ENCODE measurements around the gene SPEM3.

Gene SPEM3

DNA sequence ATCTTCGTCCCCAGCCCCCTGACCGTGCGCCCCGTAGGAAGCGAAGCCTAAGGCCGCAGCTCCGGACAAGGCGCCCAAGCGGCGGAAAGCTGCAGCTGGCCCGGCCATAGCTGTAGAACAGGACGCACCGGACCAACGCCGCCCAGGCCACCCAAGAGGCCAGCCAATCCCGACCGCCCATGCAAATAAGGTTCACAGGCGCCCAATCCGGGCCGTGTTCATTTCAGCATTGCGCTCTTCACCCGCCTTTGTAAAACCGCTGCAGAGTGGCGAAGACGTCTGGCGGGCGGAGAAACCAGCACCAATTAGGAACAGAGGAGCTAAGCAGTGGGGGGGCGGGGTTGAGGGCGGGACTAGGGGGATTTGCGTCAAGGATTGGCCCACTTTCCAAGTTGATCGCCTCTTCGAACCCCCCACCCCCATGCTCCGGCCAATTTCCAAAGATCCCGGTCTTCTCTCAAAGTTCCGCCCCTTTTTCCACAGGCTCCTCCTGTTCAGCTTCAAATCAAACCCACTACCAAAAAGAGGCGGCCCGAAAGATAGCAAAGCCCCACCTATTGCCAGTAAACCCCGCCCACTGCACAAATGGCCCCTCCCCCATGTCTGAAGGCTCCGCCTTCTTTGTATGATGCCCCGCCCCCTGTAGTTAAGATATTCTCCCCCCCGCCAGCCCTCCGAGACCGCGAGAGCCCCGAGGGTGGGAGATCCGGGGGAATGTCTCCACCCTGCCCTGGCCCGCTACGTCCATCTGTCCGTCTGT, 24.5 kb upstream of the SPEM3 start, which contains the start of gene TMEM256:
Gene TMEM256 (minus strand): TSS at position 121 of the 760 bp plus-strand sequence. CDS start 13 bp downstream, at position 108.
- DNase-seq = peak; percentile 99

DNA sequence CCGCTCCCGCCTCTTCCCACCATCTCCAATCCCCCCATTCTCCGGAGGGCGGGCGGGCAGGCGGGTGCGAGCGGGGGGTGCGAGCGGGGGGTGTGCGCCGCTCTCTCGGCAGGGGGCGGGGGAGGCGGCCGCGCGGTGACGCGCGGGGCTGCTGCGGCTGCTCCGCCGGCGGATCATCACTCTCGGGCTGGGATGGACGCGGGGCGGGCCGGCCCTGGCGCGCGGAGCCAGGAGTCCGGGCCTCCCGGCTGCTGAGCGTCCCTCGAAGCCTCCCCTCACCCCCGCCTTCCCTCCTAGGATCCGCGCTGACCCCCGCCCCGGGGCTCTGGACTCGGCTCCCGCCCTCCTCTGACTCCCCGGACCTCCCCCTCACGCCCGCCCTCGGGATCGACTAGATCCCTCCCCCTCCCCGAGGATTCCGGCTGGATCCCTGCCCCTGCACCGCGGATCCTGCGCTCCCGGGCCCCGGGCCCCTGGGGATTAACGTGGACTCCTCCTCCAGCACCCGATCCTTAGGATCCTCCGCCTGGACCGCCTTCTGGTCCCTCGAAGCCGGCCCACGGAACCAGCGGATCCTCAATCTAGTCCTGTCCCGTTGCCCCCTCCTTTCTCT, 23.8 kb upstream of the SPEM3 start:
- DNase-seq = peak; percentile 13

DNA sequence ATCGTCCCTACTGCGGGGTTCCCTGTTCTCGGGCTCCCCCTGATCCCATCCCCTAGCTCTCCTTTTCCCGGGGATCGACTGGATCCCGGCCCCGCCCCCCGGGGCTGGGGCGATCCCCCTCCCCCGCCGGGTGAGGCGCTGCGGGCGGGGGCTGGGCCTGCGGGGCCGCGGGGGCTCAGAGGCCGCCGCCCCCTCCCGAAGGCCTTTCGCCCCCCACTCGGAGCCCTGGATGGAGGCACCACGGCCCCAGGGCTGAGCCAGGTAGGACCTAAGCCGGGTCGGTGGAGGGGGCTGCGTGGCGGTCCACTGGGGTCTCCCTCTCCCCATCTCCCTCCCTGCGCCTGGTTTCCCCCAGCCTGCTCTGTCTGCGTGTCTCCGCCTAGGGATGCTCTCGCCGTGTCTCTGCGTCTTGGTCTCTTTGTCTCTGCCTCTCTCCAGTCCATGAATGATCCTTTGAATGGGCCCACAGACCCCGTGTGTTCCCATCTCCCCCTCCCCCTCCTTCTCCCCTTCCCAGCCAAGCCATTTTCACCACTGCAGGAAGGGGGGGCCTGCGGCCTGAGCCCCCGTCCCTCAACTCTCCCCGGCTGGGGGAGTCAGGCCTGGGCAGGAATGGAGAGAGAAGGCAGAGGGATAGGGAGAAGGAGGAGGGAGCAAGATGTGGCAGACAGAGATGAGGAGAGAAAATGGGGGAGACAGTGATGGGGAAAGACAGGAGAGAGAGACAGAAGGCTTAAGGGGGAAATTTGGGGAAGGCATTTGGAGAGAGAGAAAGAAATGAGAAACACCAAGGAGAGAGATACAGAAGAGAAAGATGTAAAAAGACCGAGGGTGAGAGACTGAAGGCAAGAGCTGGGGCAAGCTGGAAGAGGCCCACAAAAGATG, 23.1 kb upstream of the SPEM3 start:
- DNase-seq = no peak

DNA sequence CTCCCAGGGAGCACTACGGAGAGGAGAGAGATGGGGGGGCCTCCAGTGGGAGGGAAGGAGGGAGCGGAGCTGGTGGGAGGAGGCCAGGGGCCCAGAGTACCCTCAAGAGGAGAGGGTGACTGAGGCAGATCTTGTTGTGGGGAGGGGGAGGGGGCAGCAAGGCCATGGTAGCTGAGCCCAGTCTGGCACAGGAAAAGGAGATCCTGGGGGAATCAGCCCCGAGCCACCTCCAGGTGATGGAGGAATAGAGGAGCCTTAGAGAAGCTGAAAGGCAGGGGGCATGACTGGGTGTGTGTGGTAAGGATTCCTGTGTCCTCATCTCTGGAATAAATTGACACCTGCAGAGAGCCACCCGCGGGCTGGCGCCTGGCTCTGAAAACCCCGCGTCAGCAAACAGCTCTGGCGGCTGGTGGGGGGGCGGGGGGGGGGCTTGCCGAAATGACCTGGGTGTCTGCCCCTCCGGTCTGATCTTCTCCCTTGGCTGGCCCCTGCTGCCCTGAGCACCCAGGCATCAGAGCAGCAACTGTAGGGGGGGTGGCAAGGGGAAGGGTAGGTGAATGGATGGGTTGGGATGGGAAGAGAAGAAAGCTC, 22.3 kb upstream of the SPEM3 start:
- DNase-seq = no peak

DNA sequence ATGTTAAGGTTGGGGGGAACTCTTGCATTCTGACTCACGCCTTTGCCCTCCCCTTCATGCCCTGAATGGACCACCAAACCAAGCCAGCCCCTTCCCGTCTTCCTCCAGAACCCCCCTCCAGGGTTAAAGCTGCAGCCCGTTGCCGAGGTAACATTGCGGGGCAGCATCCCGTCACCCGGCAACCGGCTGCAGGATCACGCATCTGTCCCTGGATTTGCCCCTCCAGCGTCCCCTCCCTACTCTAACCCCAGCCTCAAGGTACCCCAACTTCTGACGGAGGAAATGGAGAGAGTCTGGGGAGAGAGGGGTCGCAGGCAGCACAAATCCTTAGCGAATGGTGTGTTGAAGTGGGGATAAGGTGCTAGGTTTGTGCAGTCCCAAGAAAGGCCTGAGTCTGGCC, 21.6 kb upstream of the SPEM3 start:
- DNase-seq = no peak

DNA sequence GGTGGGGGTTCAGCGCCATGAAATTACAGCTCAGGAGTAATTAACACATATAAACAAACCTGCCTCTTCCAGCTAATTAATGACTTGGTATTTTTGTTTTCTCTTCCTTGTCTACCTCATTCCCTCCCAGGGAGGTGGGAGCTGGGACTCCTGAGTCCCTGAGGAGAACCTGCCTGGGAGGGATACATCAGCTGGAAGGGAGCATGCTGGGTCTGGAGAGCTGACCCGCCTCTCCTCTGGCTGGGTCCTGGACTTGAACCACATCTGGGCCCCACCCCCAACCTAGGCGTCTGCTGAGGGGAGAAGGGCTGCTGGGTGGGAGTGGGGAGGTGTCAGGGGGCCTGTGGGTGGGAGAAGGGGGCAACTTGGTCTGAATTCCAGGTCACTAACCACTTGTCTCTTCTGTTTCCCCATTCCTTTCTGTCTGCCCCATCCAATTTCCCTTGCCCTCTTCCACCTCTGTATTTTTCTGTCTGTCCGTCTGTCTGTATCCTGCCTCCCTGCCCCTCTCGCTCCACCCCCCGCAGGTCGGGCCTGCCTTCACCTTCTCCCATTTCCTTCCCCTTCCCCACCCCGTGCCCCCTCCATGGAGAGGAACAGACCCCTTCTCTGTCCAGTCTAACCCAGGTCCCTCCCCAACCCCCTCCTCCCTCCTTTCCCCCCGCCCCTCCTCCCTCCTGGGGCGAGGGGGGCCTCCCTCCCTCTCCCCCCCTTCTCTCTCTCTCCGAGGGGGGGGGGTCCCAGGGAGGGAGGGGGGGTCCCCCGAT, 21.0 kb upstream of the SPEM3 start, which contains the start of gene NLGN2:
Gene NLGN2 (plus strand): TSS at position 361 of the 767 bp plus-strand sequence. CDS start 411 bp downstream, outside the sequence.
- DNase-seq = no peak

GRCh38 chr17:7408252-7408727, 20.4 kb upstream of the SPEM3 start:
- DNase-seq = no peak

DNA sequence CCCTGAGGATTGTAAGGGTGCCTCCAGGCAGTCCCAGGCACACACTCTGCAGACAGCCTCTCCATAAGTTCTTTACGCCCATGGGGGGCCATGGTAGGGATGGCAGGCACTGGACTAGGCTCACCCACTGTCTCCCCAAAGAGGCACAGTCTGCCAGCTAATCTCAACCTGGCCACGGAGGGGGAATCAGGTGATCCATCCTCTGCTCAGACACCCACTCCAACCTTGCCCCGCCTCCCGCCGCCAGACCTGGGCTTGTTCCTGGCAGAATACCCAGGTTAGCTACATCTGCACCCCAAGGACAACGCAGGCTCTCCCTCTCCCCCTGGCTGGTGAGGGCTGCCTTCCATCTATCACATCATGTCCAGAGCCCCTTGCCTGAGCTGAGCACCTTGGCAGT, 19.8 kb upstream of the SPEM3 start:
- DNase-seq = no peak

- no peak for DNase-seq
Measured at GRCh38 chr17:7409716-7410115, 18.9 kb upstream of the SPEM3 start.

- DNase-seq = no peak
Measured at GRCh38 chr17:7410634-7411426, 17.8 kb upstream of the SPEM3 start.

- DNase-seq = no peak
Measured at GRCh38 chr17:7411427-7411750, 17.3 kb upstream of the SPEM3 start.

DNA sequence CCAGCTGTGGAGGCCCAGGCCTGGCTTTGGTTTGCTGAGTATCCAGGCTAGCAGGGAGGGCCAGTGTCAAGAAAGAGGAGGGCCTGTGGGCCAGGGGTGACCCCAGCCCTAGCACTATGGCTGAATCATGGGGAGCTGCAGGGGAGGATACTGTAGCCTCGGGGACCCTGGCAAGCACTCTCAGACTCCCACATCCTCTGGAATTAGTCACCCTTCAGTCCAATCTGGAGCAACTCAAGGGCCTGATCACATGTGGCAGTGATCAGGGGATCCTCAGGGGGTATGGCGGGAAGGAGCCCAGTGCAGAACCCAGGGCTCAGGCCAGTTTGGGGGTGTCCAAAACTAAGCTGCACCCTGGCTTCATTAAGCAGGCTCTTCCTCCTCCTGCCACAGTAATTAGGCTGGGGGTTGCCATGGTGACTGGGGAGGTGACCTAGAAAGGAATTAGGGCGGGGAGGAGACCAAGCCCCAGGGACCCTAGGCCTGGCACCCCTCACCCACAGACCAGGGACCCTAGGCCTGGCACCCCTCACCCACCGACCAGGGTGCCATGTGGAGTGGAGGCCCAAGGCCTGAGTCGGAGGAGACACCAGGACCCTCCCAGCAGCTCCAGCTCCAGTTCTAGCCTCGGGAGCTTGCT, 15.2 kb upstream of the SPEM3 start:
- DNase-seq = no peak

DNA sequence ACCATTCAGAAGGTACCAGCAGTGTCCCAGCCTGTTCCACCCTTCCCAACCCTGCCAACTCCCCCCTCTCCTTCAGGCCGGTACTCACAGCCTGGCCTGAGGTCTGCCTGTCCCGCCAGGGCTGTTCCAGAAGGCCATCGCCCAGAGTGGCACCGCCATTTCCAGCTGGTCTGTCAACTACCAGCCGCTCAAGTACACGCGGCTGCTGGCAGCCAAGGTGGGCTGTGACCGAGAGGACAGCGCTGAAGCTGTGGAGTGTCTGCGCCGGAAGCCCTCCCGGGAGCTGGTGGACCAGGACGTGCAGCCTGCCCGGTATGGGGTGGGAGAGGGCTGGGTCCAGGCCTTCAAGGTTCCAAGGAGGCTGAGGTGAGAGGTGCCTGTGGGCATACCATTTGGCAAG, 13.8 kb upstream of the SPEM3 start:
- DNase-seq = no peak

GRCh38 chr17:7415784-7416183, 12.9 kb upstream of the SPEM3 start:
- DNase-seq = no peak

DNA sequence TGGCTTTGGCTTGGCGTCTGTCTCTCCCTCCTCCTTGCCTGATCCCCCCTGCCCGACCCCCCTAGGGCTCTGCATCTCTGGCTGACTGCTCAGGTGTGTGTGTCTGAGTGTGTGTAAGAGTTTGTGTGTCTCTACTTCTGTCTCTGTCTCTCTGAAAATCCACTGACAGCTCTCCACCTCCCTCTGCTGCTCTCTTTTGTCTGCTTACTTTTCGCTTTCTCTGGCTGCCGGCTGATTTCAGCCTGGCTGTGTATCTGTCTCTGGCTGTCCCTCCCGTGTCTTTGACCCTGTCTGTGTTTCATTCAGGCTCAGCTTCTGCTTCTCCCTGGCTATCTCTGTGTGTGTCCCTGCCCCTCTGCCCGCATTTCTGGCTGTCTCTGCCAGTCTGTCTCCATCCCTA, 12.3 kb upstream of the SPEM3 start:
- no peak for DNase-seq

DNA sequence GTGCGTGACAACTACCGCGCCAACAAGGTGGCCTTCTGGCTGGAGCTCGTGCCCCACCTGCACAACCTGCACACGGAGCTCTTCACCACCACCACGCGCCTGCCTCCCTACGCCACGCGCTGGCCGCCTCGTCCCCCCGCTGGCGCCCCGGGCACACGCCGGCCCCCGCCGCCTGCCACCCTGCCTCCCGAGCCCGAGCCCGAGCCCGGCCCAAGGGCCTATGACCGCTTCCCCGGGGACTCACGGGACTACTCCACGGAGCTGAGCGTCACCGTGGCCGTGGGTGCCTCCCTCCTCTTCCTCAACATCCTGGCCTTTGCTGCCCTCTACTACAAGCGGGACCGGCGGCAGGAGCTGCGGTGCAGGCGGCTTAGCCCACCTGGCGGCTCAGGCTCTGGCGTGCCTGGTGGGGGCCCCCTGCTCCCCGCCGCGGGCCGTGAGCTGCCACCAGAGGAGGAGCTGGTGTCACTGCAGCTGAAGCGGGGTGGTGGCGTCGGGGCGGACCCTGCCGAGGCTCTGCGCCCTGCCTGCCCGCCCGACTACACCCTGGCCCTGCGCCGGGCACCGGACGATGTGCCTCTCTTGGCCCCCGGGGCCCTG, 11.5 kb upstream of the SPEM3 start:
- DNase-seq = no peak

GRCh38 chr17:7418472-7419152, 10.0 kb upstream of the SPEM3 start:
- DNase-seq = no peak

- no peak for DNase-seq
Measured at GRCh38 chr17:7419819-7420610, 8.6 kb upstream of the SPEM3 start, which contains the start of gene SPEM1. TSS of gene SPEM1 (plus strand) at chr17:7420324. CDS start at chr17:7420385, 61 bp downstream.

DNA sequence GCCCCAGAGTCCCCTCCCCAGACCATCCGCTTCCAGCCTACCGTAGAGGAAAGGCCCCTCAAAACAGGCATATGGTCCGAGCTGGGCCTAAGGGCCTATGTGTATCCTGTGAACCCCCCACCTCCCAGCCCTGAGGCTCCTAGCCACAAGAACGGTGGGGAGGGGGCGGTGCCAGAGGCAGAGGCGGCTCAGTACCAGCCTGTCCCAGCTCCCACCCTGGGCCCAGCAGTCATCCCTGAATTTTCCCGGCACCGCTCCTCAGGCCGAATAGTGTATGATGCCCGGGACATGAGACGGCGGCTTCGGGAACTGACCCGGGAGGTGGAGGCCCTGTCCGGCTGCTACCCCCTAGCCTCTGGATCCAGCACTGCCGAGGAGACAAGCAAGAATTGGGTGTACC, 7.5 kb upstream of the SPEM3 start:
- no peak for DNase-seq

All from suppressor macrophage treated with lipopolysaccharide for 4 hours (primary cell).